Stimulated activated naive B cell treated with anti-CD40 and anti-IgM and Interleukin-4, amounts not matched to agents 10 μg/mL and 1 μg/mL and 100 μg/mL, for 72 hours (primary cell): ENCODE results near the gene LRMDA.

Source experiments
- ATAC-seq, 2 donors: fragments of 150-1000 bp; cut with Tn5 transposase; replicated peaks; 2 replicates each; pipeline ENCODE4 v1.10.0; 2021; ENCODE audit warnings: moderate library complexity in 1 of 2
- DNase-seq: peaks from one replicate; pipeline ENCODE4 v3.0.0; 2021
- H3K27ac Mint-ChIP-seq: one replicate; pipeline ENCODE4 v1.8.0; 2022; ENCODE audit warnings: mild to moderate bottlenecking, mixed read lengths
- H3K27me3 Mint-ChIP-seq, 2 donors: one replicate each; pipeline ENCODE4 v1.8.0; 2022; ENCODE audit warnings: mixed read lengths in 2 of 2
- H3K36me3 Mint-ChIP-seq, 2 donors: one replicate each; pipeline ENCODE4 v1.8.0; 2022; ENCODE audit warnings: mixed read lengths in 2 of 2, mild to moderate bottlenecking in 1 of 2
- H3K4me1 Mint-ChIP-seq, 2 donors: one replicate each; pipeline ENCODE4 v1.8.0; 2022; ENCODE audit warnings: mixed read lengths in 2 of 2, mild to moderate bottlenecking in 1 of 2
- H3K4me3 Mint-ChIP-seq, 2 donors: one replicate each; pipeline ENCODE4 v1.8.0; 2022; ENCODE audit warnings: mild to moderate bottlenecking in 2 of 2, mixed read lengths in 2 of 2, moderate library complexity in 1 of 2
- H3K9me3 Mint-ChIP-seq, 2 donors: one replicate each; pipeline ENCODE4 v1.8.0; 2022; ENCODE audit warnings: mixed read lengths in 2 of 2, mild to moderate bottlenecking in 1 of 2

The LRMDA gene

DNA sequence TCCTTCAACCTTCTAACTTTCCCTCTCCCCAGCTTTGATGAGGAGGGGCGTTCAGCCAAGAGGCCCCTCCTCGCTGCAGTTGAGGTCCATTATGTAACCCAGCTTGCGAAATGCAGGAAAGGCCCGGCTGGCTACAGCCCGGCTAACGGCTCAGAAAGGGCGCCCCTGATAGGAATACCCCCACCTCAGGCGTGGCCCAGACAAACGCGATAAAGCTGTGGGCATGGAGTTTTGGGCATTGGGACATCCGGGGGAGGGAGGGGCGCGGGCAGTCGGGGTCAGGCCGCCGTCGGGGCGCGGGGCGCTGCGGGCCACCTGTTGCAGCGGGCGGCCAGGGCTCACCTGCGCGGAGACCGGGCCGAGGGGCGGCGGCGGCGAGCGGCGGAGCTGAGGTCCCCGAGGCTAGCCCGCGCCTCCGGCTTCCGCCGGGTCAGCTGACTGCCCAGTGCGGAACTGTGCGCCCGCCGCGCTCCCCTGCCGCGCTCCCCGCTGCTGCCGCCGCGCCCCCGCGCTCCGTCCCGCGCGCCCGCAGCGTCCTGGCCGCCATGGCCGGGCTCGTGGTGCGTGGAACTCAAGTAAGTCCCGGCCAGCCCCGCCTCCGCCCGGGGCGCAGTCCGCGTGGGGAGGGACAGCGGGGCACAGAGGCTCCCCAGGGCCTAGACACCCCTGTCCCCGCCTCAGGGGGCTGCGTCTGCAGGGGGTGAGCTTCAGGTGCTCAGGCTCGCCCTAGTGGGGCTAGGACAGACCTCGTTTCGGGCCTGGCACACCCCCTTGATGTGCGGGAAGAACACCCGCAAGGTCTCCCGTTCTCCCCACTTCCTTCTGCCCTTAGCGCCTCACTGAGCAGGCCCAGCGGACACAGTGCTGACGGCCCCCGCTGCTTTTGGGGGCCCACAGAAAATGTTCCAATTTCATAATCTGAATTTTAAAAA, at the start of gene LRMDA:
LRMDA (plus strand) TSS at position 445 of the 932 bp plus-strand sequence.
- peaks cover 10 to 12% of the 10 kb centered on the region in 2 donors for H3K4me1 Mint-ChIP-seq
- no peaks in the 10 kb centered on the region for H3K36me3 Mint-ChIP-seq
- H3K9me3 Mint-ChIP-seq, result no peaks in the 10 kb centered on the region
- no peak within 1 kb of the TSS for H3K27ac Mint-ChIP-seq
- ATAC-seq, result peak; percentile 51 to 64
- H3K4me3 Mint-ChIP-seq, result peak within 1 kb of the TSS; percentile 60 to 75
- DNase-seq, result no peak
- H3K27me3 Mint-ChIP-seq, result peaks cover 61 to 69% of the 10 kb centered on the region in 2 donors

DNA sequence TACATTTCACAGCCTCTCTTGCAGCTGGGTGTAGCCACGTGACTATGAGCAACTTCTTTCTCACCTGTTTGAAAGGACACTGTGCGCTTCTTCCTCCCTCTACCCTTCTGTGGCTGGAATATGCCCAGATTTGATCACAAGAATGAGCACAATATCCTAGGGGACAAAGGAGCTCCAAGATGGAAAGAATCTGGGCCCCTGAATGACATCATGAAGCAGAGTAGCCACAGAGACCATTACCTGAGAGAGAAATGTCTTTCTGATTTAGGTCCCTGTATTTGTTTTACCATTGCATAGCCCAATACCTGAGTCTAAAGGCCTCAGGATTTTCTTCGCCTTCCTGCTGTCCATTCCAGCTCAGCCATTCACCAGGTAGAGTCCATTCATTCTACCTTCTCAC, 45.3 kb upstream of the LRMDA start:
- no peaks in the 10 kb centered on the region for H3K4me1 Mint-ChIP-seq
- no peak overlapping the region for H3K27ac Mint-ChIP-seq
- ATAC-seq (no peak), DNase-seq (no peak)
- no peaks in the 10 kb centered on the region for H3K36me3 Mint-ChIP-seq
- no peak overlapping the region for H3K4me3 Mint-ChIP-seq
- H3K27me3 Mint-ChIP-seq, result peaks cover 41 to 59% of the 10 kb centered on the region in 2 donors
- H3K9me3 Mint-ChIP-seq, result peaks cover 5 to 10% of the 10 kb centered on the region in 2 donors

DNA sequence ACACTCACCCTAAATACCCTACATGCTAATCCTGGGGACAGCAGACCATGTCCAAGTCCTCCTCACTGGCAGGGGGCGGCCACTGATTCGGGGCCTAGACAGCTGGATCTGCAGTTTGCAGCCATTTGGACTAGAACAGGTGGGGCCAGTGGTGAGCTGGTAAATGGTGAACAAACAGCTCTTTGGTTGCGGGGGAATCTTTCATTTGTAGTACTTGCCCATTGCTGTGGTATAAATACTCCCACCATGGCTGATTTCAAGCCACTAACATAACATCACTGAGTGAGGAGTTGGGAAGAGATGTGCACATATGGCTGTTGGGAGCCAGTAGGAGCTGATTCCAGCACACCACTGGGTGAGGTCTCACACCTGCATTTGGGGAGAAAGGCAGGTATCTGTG, 43.3 kb upstream of the LRMDA start:
- Mint-ChIP-seq H3K27me3 (peaks cover 54 to 74% of the 10 kb centered on the region in 2 donors), H3K9me3 (peaks cover 5 to 10% of the 10 kb centered on the region in 2 donors), H3K36me3 (no peaks in the 10 kb centered on the region), H3K4me3 (no peak overlapping the region), H3K4me1 (no peaks in the 10 kb centered on the region), H3K27ac (no peak overlapping the region)
- DNase-seq (no peak), ATAC-seq (no peak)

DNA sequence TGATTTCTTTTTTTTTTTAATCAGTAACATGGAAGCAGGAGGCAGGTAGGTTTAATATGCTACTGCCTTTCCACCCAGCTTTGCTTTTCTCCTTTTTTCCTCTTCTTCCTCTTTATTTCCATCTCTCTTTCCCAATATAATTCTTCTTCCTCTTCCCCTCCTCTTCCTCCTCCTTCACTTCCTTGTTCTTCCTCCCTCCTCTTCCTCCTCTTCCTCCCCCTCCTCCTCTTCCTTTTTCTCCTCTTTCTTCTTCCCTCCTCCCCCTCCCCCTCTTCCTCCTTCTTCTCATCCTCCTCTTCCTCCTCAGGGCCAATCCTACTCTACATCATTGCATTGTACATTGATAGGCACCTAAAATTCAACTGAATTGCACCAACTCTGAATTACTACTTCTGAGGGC, 41.2 kb upstream of the LRMDA start:
- DNase-seq, result no peak
- Mint-ChIP-seq H3K27me3 (peaks cover 62 to 69% of the 10 kb centered on the region in 2 donors), H3K27ac (no peak overlapping the region), H3K9me3 (peaks cover 5 to 10% of the 10 kb centered on the region in 2 donors), H3K36me3 (peaks cover 4 to 5% of the 10 kb centered on the region in 2 donors), H3K4me1 (peaks cover 6 to 8% of the 10 kb centered on the region in 2 donors), H3K4me3 (no peak overlapping the region)
- ATAC-seq, result no peak

DNA sequence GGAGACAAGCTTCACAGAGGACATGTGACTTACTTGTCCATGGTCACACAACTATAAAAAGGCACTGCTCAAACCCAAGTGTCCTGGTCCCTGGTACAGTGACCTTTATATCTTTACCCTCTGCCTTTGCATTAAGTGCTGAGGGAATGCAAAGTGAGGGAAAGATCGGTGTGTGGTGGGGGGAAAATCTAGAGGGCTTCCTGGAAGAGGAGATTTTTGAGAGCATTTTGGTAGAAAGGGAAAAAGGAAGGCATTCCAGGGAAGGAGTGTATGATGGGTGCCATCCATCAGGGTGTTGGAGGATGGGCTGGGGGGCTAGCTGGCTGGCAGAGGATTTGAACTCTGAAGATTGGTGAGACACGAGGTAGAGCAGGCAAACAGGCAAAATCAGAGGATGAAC, 39.2 kb upstream of the LRMDA start:
- Mint-ChIP-seq H3K27me3 (peaks cover 55 to 67% of the 10 kb centered on the region in 2 donors), H3K9me3 (no peaks in the 10 kb centered on the region), H3K4me1 (peaks cover 8 to 13% of the 10 kb centered on the region in 2 donors), H3K4me3 (no peak overlapping the region), H3K36me3 (peaks cover 4 to 5% of the 10 kb centered on the region in 2 donors), H3K27ac (no peak overlapping the region)
- ATAC-seq (no peak), DNase-seq (no peak)

DNA sequence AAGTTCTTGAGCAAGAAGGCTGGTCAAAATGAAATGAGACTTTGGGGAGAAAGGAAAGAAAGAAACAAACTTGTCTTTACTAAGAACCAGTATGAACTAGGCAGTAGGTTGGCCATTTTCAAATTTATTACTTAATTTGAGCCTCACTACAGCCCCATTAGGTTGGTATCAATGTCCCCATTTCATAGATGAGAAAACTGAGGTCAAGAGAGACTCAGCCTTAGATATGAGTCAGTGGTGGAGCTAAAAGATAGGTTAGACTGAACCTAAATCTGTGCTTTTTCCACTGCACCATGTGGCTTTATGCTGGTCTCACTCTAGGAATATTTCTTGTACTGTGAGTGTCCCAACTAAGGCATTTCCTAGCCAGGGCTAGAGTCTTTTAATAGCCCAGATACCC, 38.7 kb upstream of the LRMDA start:
- ATAC-seq, result no peak
- peaks cover 53 to 67% of the 10 kb centered on the region in 2 donors for H3K27me3 Mint-ChIP-seq
- H3K4me3 Mint-ChIP-seq, result no peak overlapping the region
- peaks cover 8 to 13% of the 10 kb centered on the region in 2 donors for H3K4me1 Mint-ChIP-seq
- DNase-seq, result no peak
- no peaks in the 10 kb centered on the region for H3K9me3 Mint-ChIP-seq
- peaks cover 4 to 5% of the 10 kb centered on the region in 2 donors for H3K36me3 Mint-ChIP-seq
- no peak overlapping the region for H3K27ac Mint-ChIP-seq

DNA sequence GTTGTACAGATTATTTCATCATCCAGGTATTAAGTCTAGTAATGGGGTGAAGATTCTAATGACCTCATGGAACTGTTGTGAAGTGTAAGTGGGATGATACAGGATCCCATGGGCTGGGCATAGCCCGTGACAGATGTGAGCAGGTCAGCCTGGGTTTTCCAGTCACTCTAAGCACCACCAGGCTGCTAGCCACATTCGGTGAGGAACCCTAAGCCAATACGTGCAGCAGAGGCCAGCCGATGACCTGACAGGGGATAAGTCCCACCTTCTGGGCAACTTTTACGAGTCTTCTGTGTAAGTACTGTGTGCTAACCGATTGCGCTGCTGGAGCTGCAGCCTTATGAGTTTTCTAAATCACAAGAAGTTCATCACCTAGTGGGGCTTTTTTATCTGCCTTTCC, 37.2 kb upstream of the LRMDA start:
- peaks cover 8 to 13% of the 10 kb centered on the region in 2 donors for H3K4me1 Mint-ChIP-seq
- H3K36me3 Mint-ChIP-seq, result peaks cover 4 to 5% of the 10 kb centered on the region in 2 donors
- peaks cover 58 to 74% of the 10 kb centered on the region in 2 donors for H3K27me3 Mint-ChIP-seq
- peak overlapping the region in 1 of 2 donors; percentile 54 for H3K4me3 Mint-ChIP-seq
- ATAC-seq (no peak), DNase-seq (no peak)
- peaks cover 0 to 1% of the 10 kb centered on the region in 2 donors for H3K9me3 Mint-ChIP-seq
- H3K27ac Mint-ChIP-seq, result no peak overlapping the region

DNA sequence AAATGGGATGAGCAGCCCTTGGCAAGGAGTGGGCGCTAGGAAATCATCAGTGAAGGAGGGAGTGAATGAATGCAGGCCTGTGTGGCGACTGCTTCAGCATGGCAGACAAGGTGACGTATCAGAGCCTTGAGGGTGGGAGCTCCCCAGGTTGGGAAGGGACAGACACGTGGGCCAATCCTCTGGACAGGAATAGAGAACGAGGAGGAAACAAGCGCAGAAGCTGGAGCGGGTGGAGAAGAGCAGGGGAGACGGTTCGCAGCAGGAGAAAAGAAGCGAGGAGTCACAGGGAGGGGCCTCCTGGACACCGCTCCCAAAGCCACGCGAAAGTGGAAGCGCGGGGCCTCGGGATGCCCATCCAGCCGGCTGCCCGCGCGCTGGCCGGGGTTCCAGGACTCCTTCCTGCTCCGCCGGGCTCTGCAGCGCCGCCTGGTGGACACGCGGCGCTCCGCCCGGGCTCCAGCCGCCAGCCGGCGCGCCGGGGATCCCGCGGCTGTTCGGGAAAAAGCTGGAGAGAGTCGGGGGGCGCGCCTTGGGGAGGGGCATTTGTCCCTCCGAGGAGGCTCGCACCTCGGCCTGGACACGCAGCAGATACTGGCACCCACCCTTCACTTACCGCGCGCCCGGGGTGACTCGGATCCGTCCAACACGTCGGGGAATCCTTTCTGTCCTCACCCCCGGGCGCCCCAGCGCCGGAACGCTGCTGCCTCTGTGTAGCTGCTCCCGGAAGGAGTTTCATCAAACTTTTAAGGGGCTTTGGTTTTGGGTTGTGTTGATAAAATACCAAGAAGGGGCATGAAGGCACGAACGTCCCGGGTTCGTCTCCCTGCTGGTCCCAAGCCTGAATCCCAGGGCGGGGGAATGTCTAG, 36.1 kb upstream of the LRMDA start:
- ATAC-seq (no peak), DNase-seq (no peak)
- H3K4me3 Mint-ChIP-seq, result peak overlapping the region in 1 of 2 donors; percentile 54
- H3K27me3 Mint-ChIP-seq, result peaks cover 63 to 81% of the 10 kb centered on the region in 2 donors
- peaks cover 12 to 18% of the 10 kb centered on the region in 2 donors for H3K4me1 Mint-ChIP-seq
- H3K27ac Mint-ChIP-seq, result peak overlapping the region; percentile 90
- H3K36me3 Mint-ChIP-seq, result peaks cover 4 to 5% of the 10 kb centered on the region in 2 donors
- peaks cover 0 to 1% of the 10 kb centered on the region in 2 donors for H3K9me3 Mint-ChIP-seq

DNA sequence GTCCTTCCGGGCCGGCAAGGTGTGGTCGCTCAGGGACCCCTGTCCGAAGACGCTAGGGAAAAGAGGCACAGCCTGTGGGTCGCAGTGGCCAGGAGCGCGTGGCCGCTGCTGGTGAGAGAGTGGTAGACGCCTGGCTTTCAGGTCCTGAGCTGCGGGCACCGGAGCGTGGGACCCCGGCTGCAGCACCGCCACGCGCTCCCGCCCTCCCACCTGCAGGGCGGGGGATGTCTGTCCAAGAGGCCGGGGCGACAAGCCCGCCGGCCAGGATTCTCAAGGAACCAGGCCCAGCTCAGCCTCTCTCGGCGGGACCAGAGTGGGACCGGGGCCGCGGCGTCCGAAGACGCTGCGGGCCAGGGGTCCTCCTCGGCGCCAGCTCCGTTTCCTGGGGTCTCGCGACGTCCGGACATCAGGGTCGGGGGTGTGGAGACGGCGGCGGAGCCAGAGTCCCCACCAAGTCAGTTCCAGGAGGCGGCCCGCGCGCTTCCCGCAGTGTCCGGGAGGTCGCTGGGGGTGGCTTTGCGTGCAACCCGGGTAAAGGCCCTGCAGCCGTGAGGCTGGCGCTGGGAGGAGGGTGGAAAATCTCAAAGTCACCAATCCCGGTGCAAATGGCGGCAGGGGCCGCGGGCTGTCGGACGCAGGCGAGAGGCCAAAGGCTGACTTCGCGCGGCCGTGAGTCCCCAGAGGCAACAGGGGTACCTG, 35.3 kb upstream of the LRMDA start:
- H3K36me3 Mint-ChIP-seq, result peaks cover 4 to 5% of the 10 kb centered on the region in 2 donors
- no peak for DNase-seq
- H3K27me3 Mint-ChIP-seq, result peaks cover 58 to 81% of the 10 kb centered on the region in 2 donors
- peaks cover 15 to 25% of the 10 kb centered on the region in 2 donors for H3K4me1 Mint-ChIP-seq
- H3K27ac Mint-ChIP-seq, result no peak overlapping the region
- no peak for ATAC-seq
- peaks cover 0 to 1% of the 10 kb centered on the region in 2 donors for H3K9me3 Mint-ChIP-seq
- peak overlapping the region in 1 of 2 donors; percentile 30 for H3K4me3 Mint-ChIP-seq

DNA sequence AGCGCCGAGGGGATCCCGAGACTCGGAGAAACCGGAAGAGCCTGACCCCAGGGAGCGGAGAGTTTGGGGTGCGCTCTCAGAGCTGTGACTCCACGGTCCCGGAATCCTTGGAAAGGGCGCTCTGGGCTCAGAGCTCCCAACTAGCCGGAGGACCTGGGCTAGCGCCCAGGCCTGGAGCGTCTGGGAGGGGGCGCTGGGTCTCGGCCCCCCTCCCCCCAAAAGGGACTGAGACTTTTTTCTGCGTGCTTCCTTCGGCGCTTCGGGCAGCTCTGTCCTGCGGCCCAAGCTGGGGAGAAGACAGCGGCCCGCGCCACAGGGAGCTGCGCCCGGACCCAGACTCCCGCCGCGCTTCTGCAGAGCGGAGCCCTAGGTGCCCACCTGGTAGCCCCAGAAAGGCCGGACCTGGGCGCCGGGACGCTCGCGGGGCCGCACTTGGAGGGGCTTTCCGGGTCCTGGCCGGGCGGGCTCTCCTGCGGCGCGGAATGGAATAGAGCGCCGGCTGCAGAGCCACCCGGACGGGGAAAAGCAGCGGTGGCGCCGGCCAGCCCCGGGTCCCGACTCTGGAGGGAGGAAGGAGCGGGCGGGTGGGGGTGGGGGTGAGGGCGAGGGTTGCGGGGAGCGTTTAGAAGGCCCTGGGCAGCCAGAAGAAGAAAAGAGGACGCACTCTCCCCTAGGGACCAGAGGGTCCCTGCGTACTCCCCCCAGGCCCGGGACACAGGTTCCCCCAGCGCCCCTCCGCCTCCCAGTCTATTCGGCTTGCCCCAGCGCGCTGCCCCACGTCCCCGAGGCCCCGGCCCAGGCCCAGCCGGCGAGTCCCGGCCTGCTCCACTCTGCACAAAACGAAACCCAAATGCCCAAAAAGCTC, 34.6 kb upstream of the LRMDA start:
- H3K9me3 Mint-ChIP-seq, result peaks cover 0 to 1% of the 10 kb centered on the region in 2 donors
- H3K27me3 Mint-ChIP-seq, result peaks cover 54 to 81% of the 10 kb centered on the region in 2 donors

DNA sequence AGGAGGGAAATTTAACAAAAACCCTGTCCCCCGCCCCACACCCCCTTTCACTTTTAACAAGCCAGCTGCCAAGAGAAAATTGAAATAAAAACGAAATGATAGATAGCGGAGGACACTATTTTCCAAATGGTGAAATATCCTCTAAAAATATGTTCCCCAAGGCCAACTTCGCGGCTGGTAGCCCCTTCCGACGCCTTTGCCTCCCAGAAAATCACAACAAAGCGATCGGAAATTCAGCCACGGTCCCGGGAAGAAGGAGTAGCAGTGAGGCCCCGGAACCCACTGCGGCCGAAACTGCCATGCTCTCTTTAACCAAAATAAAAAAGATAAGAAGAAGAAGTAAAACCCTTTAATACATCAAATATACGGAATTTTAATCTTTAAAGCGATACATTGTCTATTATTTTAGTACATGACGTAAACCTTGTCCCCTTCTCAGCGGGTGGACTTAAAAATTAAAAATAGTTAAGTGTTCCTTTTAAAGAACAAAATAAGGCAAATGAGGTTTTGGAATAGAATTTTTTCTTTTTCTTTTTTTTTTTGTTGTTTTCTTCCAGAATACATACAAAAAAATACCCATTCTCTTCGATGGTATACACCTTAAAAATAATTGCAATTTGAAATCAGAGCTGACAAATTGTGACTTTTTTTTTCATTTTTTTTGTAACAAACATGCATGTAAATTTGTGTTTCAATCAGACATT, 33.8 kb upstream of the LRMDA start:
- no peak for ATAC-seq
- no peak for DNase-seq
- Mint-ChIP-seq H3K9me3 (peaks cover 0 to 1% of the 10 kb centered on the region in 2 donors), H3K36me3 (peaks cover 4 to 5% of the 10 kb centered on the region in 2 donors), H3K4me3 (no peak overlapping the region), H3K27me3 (peaks cover 56 to 81% of the 10 kb centered on the region in 2 donors), H3K4me1 (peaks cover 19 to 36% of the 10 kb centered on the region in 2 donors), H3K27ac (no peak overlapping the region)

More for the DNA sequence above, 34.6 kb upstream of the LRMDA start:
- DNase-seq (no peak), ATAC-seq (no peak)
- no peak overlapping the region for H3K27ac Mint-ChIP-seq
- H3K36me3 Mint-ChIP-seq, result peaks cover 4 to 5% of the 10 kb centered on the region in 2 donors
- H3K4me1 Mint-ChIP-seq, result peaks cover 15 to 28% of the 10 kb centered on the region in 2 donors
- H3K4me3 Mint-ChIP-seq, result peak overlapping the region in 1 of 2 donors; percentile 30

DNA sequence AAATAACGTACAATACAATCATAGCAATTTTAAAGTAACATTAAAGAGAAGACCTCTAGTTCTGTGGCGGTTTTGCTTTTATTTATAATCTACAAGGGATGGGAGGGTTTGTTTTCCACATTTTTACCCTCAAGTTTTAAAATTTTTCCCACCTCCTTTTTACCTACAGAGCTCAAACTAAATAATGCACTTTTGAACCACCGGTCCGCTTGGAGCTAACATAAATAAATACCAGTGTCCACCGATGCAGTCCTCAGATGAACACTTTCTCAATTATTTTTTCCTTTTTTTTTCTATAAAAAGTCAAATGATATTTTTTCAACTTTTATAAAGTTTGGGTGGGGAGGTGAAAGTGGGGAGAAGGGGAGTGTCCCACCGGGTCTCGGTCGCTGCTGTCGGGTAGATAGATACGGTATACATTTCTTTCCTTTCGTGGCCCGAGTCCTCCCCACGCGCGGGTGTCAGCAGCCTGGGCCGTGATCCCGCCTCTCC, 33.2 kb upstream of the LRMDA start:
- DNase-seq (no peak), ATAC-seq (no peak)
- H3K27ac Mint-ChIP-seq, result no peak overlapping the region
- H3K9me3 Mint-ChIP-seq, result peaks cover 0 to 1% of the 10 kb centered on the region in 2 donors
- H3K4me3 Mint-ChIP-seq, result no peak overlapping the region
- peaks cover 24 to 42% of the 10 kb centered on the region in 2 donors for H3K4me1 Mint-ChIP-seq
- peaks cover 59 to 86% of the 10 kb centered on the region in 2 donors for H3K27me3 Mint-ChIP-seq
- peaks cover 4 to 5% of the 10 kb centered on the region in 2 donors for H3K36me3 Mint-ChIP-seq
